Aorta (tissue), 5 donors: ENCODE measurements around the gene DTX3L. TPM values are rescaled to one million over a fixed set of nuclear protein-coding genes. Genes with fewer than 3 reads are reported as not detected.

Experiments
- ATAC-seq: fragments of 200-7000 bp; cut with Tn5 transposase; one replicate; pipeline ENCODE4 v1.9.1; 2022; ENCODE audit warnings: moderate library complexity; ENCODE audit not compliant: low FRiP score
- DNase-seq, 2 donors: peaks; one replicate each; pipeline ENCODE4 v3.0.0-alpha.2; 2020
- H3K27ac ChIP-seq, 2 donors: one replicate each; pipeline ENCODE4 v1.5.1; 2013; ENCODE audit warnings: low read length in 2 of 2, mild to moderate bottlenecking in 2 of 2, moderate library complexity in 2 of 2, control low read depth in 1 of 2, inconsistent platforms in 1 of 2, low read depth in 1 of 2
- H3K27me3 ChIP-seq, 2 donors: one replicate each; pipeline ENCODE4 v1.6.1; 2013; ENCODE audit warnings: control low read depth in 1 of 2, low read length in 1 of 2, mild to moderate bottlenecking in 1 of 2, moderate library complexity in 1 of 2; ENCODE audit not compliant: insufficient read depth in 2 of 2, control insufficient read depth in 1 of 2
- H3K36me3 ChIP-seq, 2 donors: one replicate each; pipeline ENCODE4 v1.6.1; 2013; ENCODE audit warnings: control low read depth in 1 of 2, low read length in 1 of 2, mild to moderate bottlenecking in 1 of 2; ENCODE audit not compliant: insufficient read depth in 2 of 2, control insufficient read depth in 1 of 2
- H3K4me1 ChIP-seq, 2 donors: one replicate each; pipeline ENCODE4 v1.6.1; 2013; ENCODE audit warnings: low read length in 2 of 2, control low read depth in 1 of 2, mild to moderate bottlenecking in 1 of 2, moderate library complexity in 1 of 2; ENCODE audit not compliant: insufficient read depth in 2 of 2, control insufficient read depth in 1 of 2
- H3K4me3 ChIP-seq, 2 donors: one replicate each; pipeline ENCODE4 v1.5.1; 2013; ENCODE audit warnings: low read length in 2 of 2, control low read depth in 1 of 2, mild to moderate bottlenecking in 1 of 2
- H3K9me3 ChIP-seq: one replicate; pipeline ENCODE4 v1.6.1; 2013; ENCODE audit warnings: mild to moderate bottlenecking, low read length; ENCODE audit not compliant: control insufficient read depth
- WGBS, 2 donors: extraction: QIAGEN DNeasy Blood & Tissue Kit; methylation state at CpG; one replicate each; pipeline ENCODE4 v1.1.7; 2013; 5-methylcytosine and 5-hydroxymethylcytosine counted together
- intact Hi-C, 2 donors: fragments of 100-400 bp; cut with DNase I; formaldehyde crosslinking; loops; one replicate each; pipeline versions ENCODE4 v1.14.2 to v1.15.0; 2022
- polyA plus RNA-seq, 2 donors: library from polyadenylated mRNA; stranded (reverse); fragments of 200-250 nt; gene quantifications; one replicate each; pipeline ENCODE4 v1.2.3, GENCODE V29; 2013
- total RNA-seq, 2 donors: library from RNA; stranded (reverse); fragmentation: NEBNext Ultra II Directional; extraction: Animal tissue kit (Norgen Biotek cat#: 25700); gene quantifications; one replicate each; pipeline ENCODE4 v1.2.1, GENCODE V29; 2021
- donor health status: healthy with polysubstance abuse.
- donor health status: Bipolar disorder and iron deficiency.
- donor health status: DM: no; HTN: no; CAD: no.
- donor health status: DM: no; HTN: no; CAD: no.
- donor health status: DM: yes; HTN: yes; CAD: no.

Gene DTX3L
- total and polyA plus RNA-seq, 4 donors: 5.5 to 33.3 (median 16.3) TPM

DNA sequence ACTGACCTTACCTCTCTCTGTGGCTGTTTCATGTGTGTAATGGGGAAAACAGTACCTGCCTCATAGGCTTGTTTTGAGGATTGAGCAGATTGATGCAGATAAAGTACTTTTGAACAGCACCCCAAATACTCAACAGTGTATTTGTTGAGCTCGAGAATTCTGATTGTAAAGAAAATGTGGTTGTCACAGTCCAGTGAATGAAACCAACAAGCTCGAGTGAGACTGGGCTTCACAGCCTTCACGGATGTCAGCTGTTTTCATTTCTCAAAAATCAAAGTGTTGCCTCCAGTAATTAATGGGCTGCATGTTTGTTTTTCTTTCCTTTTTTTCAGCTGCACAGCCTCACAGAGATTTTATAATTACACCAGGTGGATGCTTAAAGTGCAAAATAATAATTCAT lies 57.0 kb downstream of the DTX3L start:
- WGBS, 2 donors: 20 to 25% methylated on average over 3 of the region's 3 CpGs
- peaks cover 0 to 2% of the 10 kb centered on the region in 2 donors for H3K27me3 ChIP-seq
- ATAC-seq (no peak), DNase-seq (no peak)
- H3K4me3 ChIP-seq: no peak overlapping the region
- intact Hi-C loops: no loop called here
- H3K4me1 ChIP-seq: no peaks in the 10 kb centered on the region
- H3K36me3 ChIP-seq: no peaks in the 10 kb centered on the region
- no peak overlapping the region for H3K27ac ChIP-seq
- no peaks in the 10 kb centered on the region for H3K9me3 ChIP-seq

DNA sequence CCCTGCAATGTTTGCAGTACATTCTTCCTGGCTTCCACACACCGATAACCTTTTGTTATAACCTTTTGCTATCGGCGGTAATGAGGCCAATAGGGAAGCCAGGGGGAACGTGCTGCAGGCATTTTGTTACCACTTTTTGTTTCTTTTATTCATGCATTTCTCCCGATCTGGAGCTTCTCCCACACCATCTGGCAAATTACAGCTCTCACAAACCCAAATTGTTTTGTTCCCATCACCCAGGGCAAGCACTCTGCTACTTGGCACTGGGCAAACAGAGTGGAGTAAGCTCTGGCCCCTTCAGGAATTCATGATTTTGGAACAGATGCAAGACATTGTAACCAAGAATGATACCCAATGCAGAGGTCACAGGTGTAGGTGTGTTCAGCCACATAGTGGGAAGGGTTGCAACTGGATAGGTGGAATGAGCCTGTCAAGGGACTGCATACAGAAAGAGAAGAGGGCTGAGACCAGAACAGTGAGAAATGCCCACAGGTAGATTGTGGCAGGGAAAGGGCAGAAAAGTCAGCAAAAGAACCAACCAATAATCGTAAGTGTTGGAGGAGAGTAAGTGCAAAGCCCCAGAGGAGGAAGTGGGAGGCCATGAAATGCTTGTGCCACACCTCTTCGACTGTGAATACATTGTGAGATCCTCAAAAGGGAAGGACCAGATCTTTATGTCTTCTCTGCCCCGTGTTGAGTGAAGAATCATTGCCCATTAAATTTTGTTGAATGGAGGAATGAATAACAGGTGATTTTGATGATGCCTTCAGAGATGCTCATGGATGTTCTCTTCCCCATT lies 59.1 kb downstream of the DTX3L start:
- 79% methylated on average over 8 of the region's 8 CpGs for WGBS, 2 donors
- Histone ChIP-seq H3K36me3 (no peaks in the 10 kb centered on the region), H3K4me1 (no peaks in the 10 kb centered on the region), H3K27me3 (peaks cover 0 to 2% of the 10 kb centered on the region in 2 donors), H3K27ac (no peak overlapping the region), H3K9me3 (no peaks in the 10 kb centered on the region), H3K4me3 (no peak overlapping the region)
- intact Hi-C loops: no loop called here
- ATAC-seq (no peak), DNase-seq (no peak)

Other genes with a start within 250 kb of the DTX3L start
- gene CSTA, start 239.1 kb upstream of the DTX3L start, total RNA-seq: 1 to 10 TPM; 3.6 to 9.3 TPM
- gene CSTA, start 239.1 kb upstream of the DTX3L start, polyA plus RNA-seq: 10 to 100 TPM in 1 of 2 donors, 1 to 10 TPM in 1; 5.7 to 11.4 TPM
- gene MIX23, start 181.1 kb upstream of the DTX3L start, total RNA-seq: 10 to 100 TPM; 10.6 to 18.6 TPM
- 10 to 100 TPM; 13.2 to 17.3 TPM for gene MIX23, start 181.1 kb upstream of the DTX3L start, polyA plus RNA-seq
- 10 to 100 TPM; 23.7 to 35.2 TPM for gene FAM162A, start 180.2 kb upstream of the DTX3L start, total RNA-seq
- 10 to 100 TPM; 53.3 to 57.7 TPM for gene FAM162A, start 180.2 kb upstream of the DTX3L start, polyA plus RNA-seq
- gene WDR5B, start 148.3 kb upstream of the DTX3L start, total RNA-seq: 1 to 10 TPM; 4.2 to 4.3 TPM
- gene WDR5B, start 148.3 kb upstream of the DTX3L start, polyA plus RNA-seq: 1 to 10 TPM; 1.6 to 4.1 TPM
- 10 to 100 TPM; 71.8 to 74.1 TPM for gene KPNA1, start 49.4 kb upstream of the DTX3L start, total RNA-seq
- gene KPNA1, start 49.4 kb upstream of the DTX3L start, polyA plus RNA-seq: 10 to 100 TPM; 11.6 to 14.9 TPM
- 10 to 100 TPM; 30.4 to 41.9 TPM for gene PARP9, start within 50 bp of the DTX3L start, total RNA-seq
- 10 to 100 TPM; 13.5 to 20.5 TPM for gene PARP9, start within 50 bp of the DTX3L start, polyA plus RNA-seq
- gene PARP15, start 13.3 kb downstream of the DTX3L start, total RNA-seq: 1 to 10 TPM; 2.3 to 7.3 TPM
- gene PARP15, start 13.3 kb downstream of the DTX3L start, polyA plus RNA-seq: under 1 TPM; 0.13 to 0.28 TPM
- gene PARP14, start 116.5 kb downstream of the DTX3L start, total RNA-seq: 10 to 100 TPM; 54.4 to 79.6 TPM
- gene PARP14, start 116.5 kb downstream of the DTX3L start, polyA plus RNA-seq: 10 to 100 TPM in 1 of 2 donors, 1 to 10 TPM in 1; 8.1 to 16.1 TPM
- 10 to 100 TPM in 1 of 2 donors, 1 to 10 TPM in 1; 8.5 to 18.6 TPM for gene HSPBAP1, start 229.5 kb downstream of the DTX3L start, total RNA-seq
- 10 to 100 TPM in 1 of 2 donors, 1 to 10 TPM in 1; 3.5 to 11.7 TPM for gene HSPBAP1, start 229.5 kb downstream of the DTX3L start, polyA plus RNA-seq
- gene SLC49A4, start 230.7 kb downstream of the DTX3L start, total RNA-seq: 10 to 100 TPM; 10.3 to 13.4 TPM
- gene SLC49A4, start 230.7 kb downstream of the DTX3L start, polyA plus RNA-seq: 1 to 10 TPM; 3.1 to 6.8 TPM